Activated CD4-positive, alpha-beta memory T cell treated with anti-CD3 and anti-CD28 coated beads, Interleukin-2, amount 10 ng/mL, durations not matched to agents 7 days and 5 days (primary cell): ENCODE measurements around the gene AKAIN1. TPM values are rescaled to one million over a fixed set of nuclear protein-coding genes. Genes with fewer than 3 reads are reported as not detected.

ENCODE experiments used
- CTCF ChIA-PET: fragments of 350-600 bp; sonication (Branson Sonifier 250); formaldehyde crosslinking; loops from one replicate; lab custom pipeline; 2021; ENCODE audit warnings: antibody characterized with exemption, inconsistent platforms; lab: Charles Lee
- POLR2A ChIA-PET: fragments of 350-600 bp; sonication (Branson Sonifier 250); formaldehyde crosslinking; loops from one replicate; lab custom pipeline; 2021; ENCODE audit warnings: antibody characterized with exemption; lab: Charles Lee
- DNase-seq: peaks from one replicate; pipeline ENCODE4 v3.0.0-alpha.2; 2020
- H3K27ac Mint-ChIP-seq: one replicate; pipeline ENCODE4 v1.8.0; 2021; ENCODE audit warnings: mild to moderate bottlenecking, mixed read lengths
- H3K27me3 Mint-ChIP-seq: one replicate; pipeline ENCODE4 v1.8.0; 2021; ENCODE audit warnings: mixed read lengths
- H3K36me3 Mint-ChIP-seq: one replicate; pipeline ENCODE4 v1.8.0; 2021; ENCODE audit warnings: low read depth, mixed read lengths
- H3K4me1 Mint-ChIP-seq: one replicate; pipeline ENCODE4 v1.8.0; 2021; ENCODE audit warnings: mixed read lengths
- H3K4me3 Mint-ChIP-seq: one replicate; pipeline ENCODE4 v1.8.0; 2021; ENCODE audit warnings: mild to moderate bottlenecking, mixed read lengths
- H3K9me3 Mint-ChIP-seq: one replicate; pipeline ENCODE4 v1.8.0; 2021; ENCODE audit warnings: mixed read lengths
- total RNA-seq, 2 experiments: library from RNA; stranded (reverse); gene quantifications; one replicate each; pipeline ENCODE4 v1.2.3, GENCODE V29; 2021

The AKAIN1 gene
- total RNA-seq, 2 experiments from 2014 or later = not detected

- peaks cover 2% of the 10 kb centered on the region for H3K4me1 Mint-ChIP-seq
- H3K4me3 Mint-ChIP-seq = no peak overlapping the region
- ChIA-PET CTCF (no interaction called here), POLR2A (interaction anchor here (1.1 kb wide), 1 partner anchor 42 kb away, joined by 3 read pairs; no protein-coding TSS in a partner anchor)
- H3K36me3 Mint-ChIP-seq = no peaks in the 10 kb centered on the region
- H3K27me3 Mint-ChIP-seq = peaks cover 51% of the 10 kb centered on the region
- no peak for DNase-seq
- H3K27ac Mint-ChIP-seq = no peak overlapping the region
- H3K9me3 Mint-ChIP-seq = no peaks in the 10 kb centered on the region
These were observed 1.4 kb downstream of the AKAIN1 start for GRCh38 chr18:5195656-5196055.

DNA sequence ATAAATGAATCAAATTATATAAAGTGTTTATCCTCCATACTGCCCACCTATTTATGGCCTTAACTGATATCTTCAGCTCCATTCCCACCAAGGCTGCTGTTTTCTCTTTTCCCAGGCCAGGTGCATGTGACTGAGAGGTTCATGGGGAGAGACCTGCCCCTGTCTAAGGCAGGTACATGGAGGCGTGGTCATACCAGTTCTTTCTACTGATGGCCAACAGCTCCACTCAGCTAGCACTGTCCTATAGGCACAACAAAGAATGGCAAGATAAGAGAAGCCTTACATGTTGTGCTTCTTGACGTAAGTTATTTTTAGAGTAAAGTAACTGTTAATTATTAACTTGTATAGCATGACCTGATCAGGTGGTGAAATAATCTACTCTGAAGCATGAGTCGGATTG is 16.8 kb downstream of the AKAIN1 start:
- Mint-ChIP-seq H3K27ac (no peak overlapping the region), H3K4me3 (no peak overlapping the region), H3K4me1 (no peaks in the 10 kb centered on the region), H3K36me3 (no peaks in the 10 kb centered on the region), H3K9me3 (no peaks in the 10 kb centered on the region), H3K27me3 (no peaks in the 10 kb centered on the region)
- CTCF ChIA-PET = no interaction called here
- no peak for DNase-seq
- POLR2A ChIA-PET = no interaction called here

GRCh38 chr18:5178519-5178918 is 18.5 kb downstream of the AKAIN1 start:
- ChIA-PET CTCF (no interaction called here), POLR2A (no interaction called here)
- Mint-ChIP-seq H3K4me3 (no peak overlapping the region), H3K4me1 (no peaks in the 10 kb centered on the region), H3K27me3 (no peaks in the 10 kb centered on the region), H3K36me3 (no peaks in the 10 kb centered on the region), H3K9me3 (no peaks in the 10 kb centered on the region), H3K27ac (no peak overlapping the region)
- no peak for DNase-seq

GRCh38 chr18:5175378-5175777 is 21.7 kb downstream of the AKAIN1 start:
- POLR2A ChIA-PET = no interaction called here

DNA sequence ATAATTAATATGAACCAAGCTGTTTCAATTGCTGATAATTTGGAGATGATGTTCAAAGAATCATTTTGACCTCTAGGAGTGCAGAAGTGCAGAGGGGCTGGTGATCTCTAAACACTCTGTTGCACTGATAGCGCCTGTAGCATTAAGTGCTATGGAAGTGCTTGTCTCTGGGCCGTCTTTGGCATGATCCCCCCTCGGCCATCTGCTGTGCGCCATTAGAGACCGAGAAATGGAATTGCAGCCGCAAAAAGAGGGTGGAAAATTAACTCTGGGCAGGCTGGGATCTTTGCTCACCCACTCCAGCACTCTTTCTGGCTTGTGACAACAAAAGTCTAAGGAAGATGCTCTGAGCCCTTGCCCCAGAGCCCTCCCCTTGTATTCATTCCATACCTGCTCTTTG is 23.4 kb downstream of the AKAIN1 start:
- no peak overlapping the region for H3K27ac Mint-ChIP-seq
- ChIA-PET POLR2A (no interaction called here), CTCF (no interaction called here)
- no peaks in the 10 kb centered on the region for H3K9me3 Mint-ChIP-seq
- H3K36me3 Mint-ChIP-seq = no peaks in the 10 kb centered on the region
- H3K4me3 Mint-ChIP-seq = no peak overlapping the region
- no peaks in the 10 kb centered on the region for H3K4me1 Mint-ChIP-seq
- H3K27me3 Mint-ChIP-seq = no peaks in the 10 kb centered on the region
- no peak for DNase-seq

More at GRCh38 chr18:5175378-5175777, 21.7 kb downstream of the AKAIN1 start:
- Mint-ChIP-seq H3K27ac (no peak overlapping the region), H3K27me3 (no peaks in the 10 kb centered on the region), H3K9me3 (no peaks in the 10 kb centered on the region), H3K4me3 (no peak overlapping the region), H3K36me3 (no peaks in the 10 kb centered on the region), H3K4me1 (no peaks in the 10 kb centered on the region)
- CTCF ChIA-PET = no interaction called here
- DNase-seq = no peak

GRCh38 chr18:5173236-5173635 is 23.8 kb downstream of the AKAIN1 start:
- POLR2A ChIA-PET = no interaction called here
- Mint-ChIP-seq H3K9me3 (no peaks in the 10 kb centered on the region), H3K27ac (no peak overlapping the region), H3K27me3 (no peaks in the 10 kb centered on the region), H3K4me1 (peaks cover 2% of the 10 kb centered on the region), H3K4me3 (no peak overlapping the region), H3K36me3 (no peaks in the 10 kb centered on the region)
- CTCF ChIA-PET = no interaction called here
- no peak for DNase-seq

- ChIA-PET POLR2A (no interaction called here), CTCF (no interaction called here)
- H3K27me3 Mint-ChIP-seq = no peaks in the 10 kb centered on the region
- no peak overlapping the region for H3K27ac Mint-ChIP-seq
- H3K9me3 Mint-ChIP-seq = no peaks in the 10 kb centered on the region
- H3K36me3 Mint-ChIP-seq = no peaks in the 10 kb centered on the region
- peaks cover 8% of the 10 kb centered on the region for H3K4me1 Mint-ChIP-seq
- H3K4me3 Mint-ChIP-seq = no peak overlapping the region
- no peak for DNase-seq
These were observed 29.2 kb downstream of the AKAIN1 start for GRCh38 chr18:5167831-5168230.

DNA sequence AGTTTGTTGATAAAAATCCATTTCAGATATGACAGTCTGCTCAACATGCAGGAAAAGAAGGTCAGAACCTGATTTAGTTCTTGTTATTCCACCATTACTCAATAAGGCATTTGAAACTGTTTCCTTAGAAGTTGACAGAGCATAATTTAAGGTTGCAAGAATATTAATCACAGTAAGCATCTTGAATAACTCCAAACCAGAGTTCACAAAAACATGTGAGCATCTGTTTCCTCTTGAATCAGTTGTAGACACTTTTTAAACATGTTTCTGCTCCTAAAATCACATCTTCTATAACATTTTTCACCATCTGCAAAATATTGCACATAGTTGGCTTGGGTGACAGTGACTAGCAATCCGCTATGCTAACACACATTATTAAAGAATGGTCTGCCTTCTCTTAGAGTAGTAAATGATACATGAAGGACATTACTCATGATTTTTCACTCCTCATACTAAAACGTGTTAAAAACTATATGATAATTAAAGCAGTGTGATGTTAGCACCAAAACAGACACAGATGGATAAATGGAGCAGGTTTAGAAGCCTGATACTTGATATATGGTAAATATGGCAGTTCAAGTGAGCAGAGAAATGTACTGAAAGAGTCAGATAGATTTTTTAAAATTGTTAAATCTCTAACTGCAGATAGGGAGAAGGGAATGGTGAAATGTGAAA is 30.3 kb downstream of the AKAIN1 start:
- DNase-seq = no peak
- POLR2A ChIA-PET = no interaction called here
- H3K9me3 Mint-ChIP-seq = no peaks in the 10 kb centered on the region
- H3K4me3 Mint-ChIP-seq = no peak overlapping the region
- no peak overlapping the region for H3K27ac Mint-ChIP-seq
- H3K27me3 Mint-ChIP-seq = no peaks in the 10 kb centered on the region
- CTCF ChIA-PET = no interaction called here
- peaks cover 8% of the 10 kb centered on the region for H3K4me1 Mint-ChIP-seq
- no peaks in the 10 kb centered on the region for H3K36me3 Mint-ChIP-seq

DNA sequence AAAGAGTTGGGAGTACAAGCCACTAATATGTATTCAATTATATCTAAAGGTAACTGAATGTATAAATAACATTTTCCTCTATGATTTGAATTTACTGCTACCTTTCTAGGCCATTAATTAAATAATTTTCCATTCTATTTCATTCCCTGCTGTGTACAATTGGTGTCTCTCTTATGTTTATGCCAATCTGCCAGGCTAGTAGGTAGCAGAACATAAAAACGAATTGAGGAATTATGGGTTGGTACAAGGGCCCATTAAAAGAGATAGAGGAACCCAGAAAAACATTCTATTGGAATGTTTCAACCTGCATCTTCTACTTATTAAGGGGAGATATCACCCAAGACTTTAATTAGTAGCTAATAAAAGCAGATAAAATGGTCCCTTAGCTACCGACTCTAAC is 32.2 kb downstream of the AKAIN1 start:
- no peak overlapping the region for H3K4me3 Mint-ChIP-seq
- H3K9me3 Mint-ChIP-seq = no peaks in the 10 kb centered on the region
- H3K27me3 Mint-ChIP-seq = no peaks in the 10 kb centered on the region

DNA sequence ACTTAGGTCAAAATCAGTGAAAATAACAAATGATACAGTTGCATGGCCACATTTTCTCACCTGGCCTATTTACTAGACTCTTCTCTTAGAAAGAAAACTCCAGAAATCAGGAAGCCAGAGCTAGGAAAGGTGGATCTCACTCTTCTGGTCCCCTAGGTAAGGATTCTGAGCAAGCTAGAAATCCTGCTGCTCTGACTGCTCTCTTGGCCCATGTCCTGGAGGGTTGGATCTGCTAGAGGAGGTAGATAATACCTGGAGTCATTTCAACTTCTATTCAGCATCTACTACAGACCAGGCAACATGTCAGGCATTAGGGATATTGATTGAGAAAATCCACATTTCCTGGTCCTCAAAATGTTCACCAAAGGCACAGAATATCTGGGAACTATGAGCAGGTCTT is 34.9 kb downstream of the AKAIN1 start:
- H3K9me3 Mint-ChIP-seq = no peaks in the 10 kb centered on the region
- CTCF ChIA-PET = interaction anchor here (0.6 kb wide), 1 partner anchor 53 kb away, joined by 3 read pairs; no protein-coding TSS in a partner anchor
- no peaks in the 10 kb centered on the region for H3K27me3 Mint-ChIP-seq
- POLR2A ChIA-PET = no interaction called here
- no peak overlapping the region for H3K4me3 Mint-ChIP-seq
- no peak overlapping the region for H3K27ac Mint-ChIP-seq
- H3K4me1 Mint-ChIP-seq = no peaks in the 10 kb centered on the region
- H3K36me3 Mint-ChIP-seq = no peaks in the 10 kb centered on the region
- no peak for DNase-seq

More for the DNA sequence above, 32.2 kb downstream of the AKAIN1 start:
- ChIA-PET CTCF (no interaction called here), POLR2A (no interaction called here)
- peaks cover 8% of the 10 kb centered on the region for H3K4me1 Mint-ChIP-seq
- DNase-seq = no peak
- no peaks in the 10 kb centered on the region for H3K36me3 Mint-ChIP-seq
- no peak overlapping the region for H3K27ac Mint-ChIP-seq

DNA sequence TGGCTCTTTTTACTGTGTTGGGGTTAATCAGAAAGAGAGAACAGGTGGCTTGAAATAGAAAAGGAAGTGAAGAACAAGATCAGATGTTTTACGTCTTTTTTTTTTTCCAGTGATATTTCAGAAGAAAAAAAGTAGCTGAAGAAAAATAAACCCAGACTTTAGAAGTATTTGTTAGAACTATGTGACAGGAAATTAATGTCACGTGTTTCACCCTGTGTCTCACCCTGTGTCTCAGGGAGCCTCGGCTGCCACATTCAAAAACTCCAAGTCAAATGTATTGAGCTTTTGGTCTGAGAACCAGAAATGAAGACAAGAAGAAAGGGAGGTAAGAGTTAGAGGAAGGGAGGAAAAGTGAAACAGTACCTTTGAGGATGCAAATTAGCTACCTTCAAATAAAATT is 38.0 kb downstream of the AKAIN1 start:
- H3K9me3 Mint-ChIP-seq = no peaks in the 10 kb centered on the region
- POLR2A ChIA-PET = no interaction called here
- DNase-seq = no peak
- CTCF ChIA-PET = no interaction called here
- no peaks in the 10 kb centered on the region for H3K27me3 Mint-ChIP-seq
- H3K36me3 Mint-ChIP-seq = no peaks in the 10 kb centered on the region
- H3K4me1 Mint-ChIP-seq = no peaks in the 10 kb centered on the region
- H3K4me3 Mint-ChIP-seq = no peak overlapping the region
- no peak overlapping the region for H3K27ac Mint-ChIP-seq

DNA sequence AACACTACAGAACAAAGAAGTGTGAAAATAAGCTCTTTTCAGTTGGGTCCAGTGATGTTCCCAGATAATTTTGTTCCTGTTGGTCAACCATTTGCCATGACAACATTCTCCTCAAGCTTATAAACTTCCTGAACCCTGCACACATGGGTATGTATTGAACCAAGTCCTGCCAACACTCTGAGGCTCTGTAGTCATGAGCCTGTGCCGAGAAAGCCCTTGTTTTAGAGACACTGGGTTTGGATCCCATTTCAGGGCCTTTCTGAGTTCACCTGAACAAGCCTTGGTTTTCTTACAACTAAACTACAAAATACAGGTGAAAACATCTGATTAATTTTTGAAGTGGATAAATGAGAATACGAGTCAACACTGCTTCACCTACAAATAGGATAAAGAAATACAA is 38.5 kb downstream of the AKAIN1 start:
- ChIA-PET POLR2A (no interaction called here), CTCF (no interaction called here)
- no peaks in the 10 kb centered on the region for H3K27me3 Mint-ChIP-seq
- DNase-seq = no peak
- no peak overlapping the region for H3K27ac Mint-ChIP-seq
- no peak overlapping the region for H3K4me3 Mint-ChIP-seq
- no peaks in the 10 kb centered on the region for H3K36me3 Mint-ChIP-seq
- no peaks in the 10 kb centered on the region for H3K4me1 Mint-ChIP-seq
- H3K9me3 Mint-ChIP-seq = no peaks in the 10 kb centered on the region

- Mint-ChIP-seq H3K4me3 (no peak overlapping the region), H3K27ac (no peak overlapping the region)
- CTCF ChIA-PET = no interaction called here
These were observed 38.9 kb downstream of the AKAIN1 start for GRCh38 chr18:5158172-5158571.

DNA sequence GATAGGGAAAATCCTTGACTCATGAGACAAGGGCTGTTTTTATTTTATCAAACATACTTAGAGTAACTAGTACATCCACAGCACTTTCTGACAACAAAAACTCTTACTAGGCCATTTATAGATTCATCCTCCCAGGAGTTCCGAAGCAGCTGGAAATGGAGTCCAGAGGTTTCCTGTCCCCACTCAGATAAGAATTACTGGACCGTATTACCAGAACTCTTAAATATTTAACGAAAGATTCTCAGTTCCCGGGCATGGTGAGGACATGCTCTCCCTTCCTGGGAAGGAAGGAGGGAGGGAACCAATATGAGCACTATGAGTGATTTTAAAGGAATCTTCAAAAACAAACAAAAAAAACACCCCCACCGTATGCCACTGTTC is 41.2 kb downstream of the AKAIN1 start:
- ChIA-PET CTCF (no interaction called here), POLR2A (no interaction called here)
- Mint-ChIP-seq H3K4me3 (no peak overlapping the region), H3K27me3 (no peaks in the 10 kb centered on the region), H3K27ac (no peak overlapping the region), H3K36me3 (no peaks in the 10 kb centered on the region), H3K9me3 (no peaks in the 10 kb centered on the region), H3K4me1 (no peaks in the 10 kb centered on the region)
- DNase-seq = no peak

More at GRCh38 chr18:5158172-5158571, 38.9 kb downstream of the AKAIN1 start:
- no peak for DNase-seq
- Mint-ChIP-seq H3K27me3 (no peaks in the 10 kb centered on the region), H3K4me1 (no peaks in the 10 kb centered on the region), H3K36me3 (no peaks in the 10 kb centered on the region), H3K9me3 (no peaks in the 10 kb centered on the region)
- POLR2A ChIA-PET = no interaction called here
